NCI-H526 (cell line): ENCODE data around the gene FBXL7.

Experiments
- DNase-seq, 2 experiments: peaks; one replicate each; lab custom pipeline; 2025; lab: John Stamatoyannopoulos, UW

Gene FBXL7

GRCh38 chr5:15539951-15540350, 40.0 kb downstream of the FBXL7 start:
- DNase-seq = no peak

GRCh38 chr5:15544039-15544438, 44.1 kb downstream of the FBXL7 start:
- no peak for DNase-seq

DNA sequence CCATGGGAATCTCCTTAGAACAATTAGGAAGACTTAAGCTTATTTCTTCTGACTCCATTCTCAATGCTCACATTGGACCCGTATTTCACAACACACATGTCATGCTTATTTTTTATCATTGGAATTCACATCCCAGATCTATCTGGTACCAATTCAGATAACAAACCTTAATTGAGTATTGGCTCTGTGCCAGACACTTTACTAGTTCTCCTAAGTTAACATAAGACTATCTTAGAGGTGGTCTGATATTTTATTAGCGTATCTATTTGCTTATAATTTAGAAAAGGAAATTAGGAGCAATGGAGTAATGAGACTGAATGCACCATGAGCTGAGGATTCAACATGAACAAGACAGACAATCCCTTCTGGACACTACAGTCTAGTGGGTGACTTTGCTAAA, 45.1 kb downstream of the FBXL7 start:
- DNase-seq = no peak

DNA sequence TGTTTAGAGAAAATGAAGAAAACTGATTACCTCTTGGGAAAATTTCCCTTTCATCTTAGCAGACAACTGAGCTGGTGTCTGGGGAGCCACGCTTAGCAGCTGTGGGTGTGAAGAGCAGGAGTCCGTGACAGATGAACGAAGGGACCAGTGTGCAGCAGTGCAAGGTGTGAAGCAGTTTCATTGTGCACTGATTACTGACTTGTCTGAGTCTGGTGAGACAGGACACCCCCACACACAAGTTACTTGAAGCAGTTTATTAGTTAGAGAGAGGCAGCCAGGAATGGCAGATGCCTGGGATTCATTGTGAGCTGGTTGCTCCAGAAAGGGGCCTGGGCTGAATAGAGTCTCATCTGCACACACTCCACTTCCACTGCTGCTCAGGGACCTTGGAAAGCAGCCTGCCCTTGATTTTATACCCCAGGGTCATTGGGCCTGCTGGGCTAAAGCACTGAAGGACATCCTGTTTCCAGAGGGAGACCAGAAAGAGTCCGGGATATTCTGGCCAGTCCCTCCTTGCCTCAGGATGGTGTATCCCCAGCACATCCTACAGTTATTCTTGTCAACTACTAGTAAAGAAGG, 47.4 kb downstream of the FBXL7 start:
- no peak for DNase-seq

DNA sequence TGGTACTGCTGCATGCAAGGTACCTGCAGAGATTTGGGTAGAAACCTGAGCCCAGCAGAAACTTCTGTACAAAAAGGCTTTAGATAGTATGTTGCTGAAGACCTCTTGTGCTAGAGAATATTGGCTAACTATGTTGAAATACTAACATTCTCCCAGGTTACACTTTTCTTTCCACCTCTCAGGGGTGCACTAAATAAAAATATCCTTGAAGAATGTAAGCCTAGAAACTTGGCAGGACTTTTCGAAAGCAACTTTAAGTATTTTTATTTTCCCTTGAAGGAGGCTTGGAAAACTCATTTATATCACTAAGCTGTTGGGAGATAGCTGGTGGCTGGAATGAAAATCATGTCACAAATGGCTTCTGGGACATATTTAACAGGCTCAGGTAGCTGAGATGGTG, 50.0 kb downstream of the FBXL7 start:
- DNase-seq = no peak

DNA sequence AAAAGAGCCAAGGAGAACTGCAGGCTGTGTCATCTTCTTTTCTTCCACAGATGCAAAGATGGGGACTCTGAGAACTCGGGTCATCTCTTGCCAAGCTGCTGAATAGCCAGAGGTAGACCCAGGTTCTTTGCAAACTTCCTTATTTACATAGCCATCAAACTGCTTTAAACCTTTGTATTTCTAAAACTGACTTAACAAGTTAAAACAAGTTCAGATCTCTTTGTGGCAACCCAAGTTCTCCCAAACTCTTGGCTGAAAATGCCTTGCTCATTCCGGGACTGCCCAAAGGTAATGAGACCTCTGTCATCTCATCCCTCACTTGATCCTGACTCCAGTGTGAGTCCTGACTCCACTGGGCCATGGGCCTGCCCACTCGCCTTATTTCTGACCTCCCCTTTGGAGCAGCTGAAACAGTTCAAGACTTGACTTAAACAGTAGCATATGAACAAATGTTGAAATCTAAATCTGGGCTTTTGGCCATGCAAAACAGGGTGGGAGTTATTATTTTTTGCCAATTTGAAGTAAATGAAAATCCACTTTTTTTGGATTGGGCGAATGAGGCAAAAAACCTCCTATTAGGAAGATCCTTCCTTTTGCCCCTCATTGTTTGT, 50.6 kb downstream of the FBXL7 start:
- no peak for DNase-seq

GRCh38 chr5:15551113-15551504, 51.1 kb downstream of the FBXL7 start:
- DNase-seq = no peak

DNA sequence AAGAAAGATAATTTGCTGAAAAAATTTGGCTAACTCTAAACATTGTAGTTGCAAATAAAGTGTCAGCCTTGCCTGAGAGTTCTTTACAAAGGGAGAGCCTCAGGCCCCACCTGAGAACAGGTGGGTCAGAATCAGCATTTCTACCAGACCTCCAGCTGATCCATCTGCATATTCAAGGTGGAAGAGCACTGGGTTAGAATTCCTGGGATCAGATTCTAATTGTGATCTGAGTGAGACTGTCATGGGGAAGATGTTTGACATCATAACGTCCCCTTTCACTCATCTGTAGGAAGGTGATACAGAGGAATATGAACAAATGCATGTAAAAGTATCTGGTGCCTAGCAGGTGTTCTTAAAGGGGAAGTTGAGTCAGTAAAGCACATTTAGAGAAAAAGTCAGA, 54.6 kb downstream of the FBXL7 start:
- DNase-seq = no peak

GRCh38 chr5:15555176-15555575, 55.2 kb downstream of the FBXL7 start:
- no peak for DNase-seq

DNA sequence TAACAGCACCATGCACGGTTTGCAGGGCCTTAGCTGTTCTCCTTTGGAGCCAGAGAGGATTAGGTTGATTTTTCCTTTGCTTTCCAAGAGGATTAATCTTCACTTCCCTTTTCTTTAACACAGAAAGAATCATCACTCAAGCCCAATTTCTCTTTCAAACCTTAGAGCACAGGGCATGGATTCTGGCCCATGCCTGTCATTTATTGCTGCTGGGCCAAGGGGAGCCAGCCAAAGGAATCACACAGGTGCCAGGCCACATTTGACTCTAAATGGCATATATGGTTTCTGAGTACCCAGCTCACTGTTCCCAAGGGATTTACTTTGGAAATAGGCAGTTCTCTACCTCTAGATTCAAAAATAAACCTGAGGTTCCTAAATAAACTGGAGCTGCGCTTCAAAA, 58.3 kb downstream of the FBXL7 start:
- no peak for DNase-seq

DNA sequence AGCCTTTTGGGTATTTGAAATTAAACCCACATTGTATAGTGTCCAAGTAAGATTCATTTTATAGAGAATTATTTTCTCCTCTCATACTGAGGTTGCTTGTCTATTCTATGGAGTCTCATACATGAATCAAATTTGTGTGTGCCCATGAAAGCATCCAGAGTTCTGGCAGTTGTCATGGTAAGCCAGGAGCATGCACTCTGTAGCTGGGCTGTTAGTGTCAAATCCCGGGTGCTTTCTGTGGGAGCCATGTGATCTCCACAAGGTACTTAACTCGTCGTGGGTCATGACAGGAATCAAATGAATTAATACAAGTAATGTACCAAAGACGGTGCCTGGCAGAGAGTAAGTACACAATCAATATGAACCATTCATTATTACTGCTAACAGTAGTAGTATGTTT, 58.7 kb downstream of the FBXL7 start:
- no peak for DNase-seq

DNA sequence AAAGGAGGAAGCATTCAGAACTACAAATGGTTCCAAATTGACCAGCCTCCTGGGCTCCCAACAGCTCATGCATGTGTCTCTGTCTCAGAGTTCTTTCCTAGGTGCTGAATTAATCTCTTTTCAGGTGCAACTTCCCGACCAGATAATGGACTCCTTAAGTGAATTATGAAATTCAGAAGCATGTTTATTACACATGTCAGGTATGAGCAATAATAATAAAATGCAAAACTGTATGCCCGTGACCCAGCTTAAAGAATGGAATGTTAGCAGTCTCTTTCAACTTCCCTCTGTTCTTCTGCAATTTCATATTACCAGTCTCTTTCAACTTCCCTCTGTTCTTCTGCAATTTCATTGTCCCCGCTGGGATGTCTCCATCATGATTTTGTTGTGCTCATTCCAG, 60.4 kb downstream of the FBXL7 start:
- no peak for DNase-seq

DNA sequence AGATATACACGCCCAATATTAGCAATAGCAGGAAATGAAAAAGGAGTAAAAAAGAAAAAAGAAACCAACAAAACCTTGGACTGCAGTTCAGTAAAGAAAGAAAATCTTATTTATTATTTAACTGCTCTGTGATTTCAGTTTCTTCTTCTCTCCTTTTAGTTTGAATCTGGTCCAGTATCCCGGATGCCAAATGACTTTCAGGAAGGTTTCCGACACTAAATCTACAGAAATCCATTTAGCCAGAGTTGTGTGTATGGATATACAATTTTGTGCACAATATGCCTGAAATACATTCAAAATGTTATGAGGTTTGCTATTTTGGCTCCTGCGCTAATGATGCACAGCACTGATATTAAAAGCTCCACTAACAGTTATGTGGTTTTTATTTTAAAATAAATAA, 64.5 kb downstream of the FBXL7 start:
- no peak for DNase-seq

- DNase-seq = no peak
Observed at GRCh38 chr5:15564957-15565356, 65.0 kb downstream of the FBXL7 start.

GRCh38 chr5:15566306-15566705, 66.3 kb downstream of the FBXL7 start:
- DNase-seq = no peak

GRCh38 chr5:15566789-15567188, 66.8 kb downstream of the FBXL7 start:
- DNase-seq = no peak

DNA sequence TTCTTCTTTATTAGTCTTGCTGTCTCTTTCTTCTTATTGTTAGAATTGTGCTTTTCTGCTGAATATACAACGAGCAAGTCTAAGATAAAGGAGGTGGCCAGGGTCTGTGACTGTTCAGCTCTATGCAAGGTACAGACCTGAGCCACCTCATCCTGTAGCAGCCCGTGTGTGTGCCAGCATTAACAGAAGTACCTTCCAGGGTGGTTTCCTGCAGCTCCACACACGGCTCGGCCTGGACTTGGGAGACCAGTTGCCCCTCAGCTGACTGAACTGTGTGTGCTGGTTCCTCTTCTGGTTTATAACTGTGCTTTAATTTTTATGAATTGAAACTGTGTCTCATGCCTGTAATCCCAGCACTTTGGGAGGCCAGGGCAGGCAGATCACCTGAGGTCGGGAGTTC, 70.5 kb downstream of the FBXL7 start:
- DNase-seq = no peak

DNA sequence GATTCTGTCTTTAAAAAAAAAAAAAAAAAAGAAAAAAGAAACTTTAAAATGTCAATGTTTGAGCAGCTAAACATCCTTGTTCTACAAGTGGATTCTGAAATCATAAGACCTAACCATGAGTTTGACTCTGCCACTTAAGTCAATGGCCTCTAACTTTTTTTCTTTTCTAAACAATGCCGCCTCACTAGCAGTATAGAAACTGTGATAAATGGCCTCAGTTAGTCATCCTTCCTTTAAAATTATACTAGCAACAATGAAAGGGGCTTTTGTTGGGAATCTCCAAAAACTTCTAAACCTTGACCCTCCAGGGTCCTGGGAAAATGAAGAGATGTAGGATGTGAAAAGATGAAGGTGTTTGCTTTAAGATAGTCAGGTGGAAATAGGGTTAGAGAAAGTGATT, 71.1 kb downstream of the FBXL7 start:
- no peak for DNase-seq

- no peak for DNase-seq
Observed at GRCh38 chr5:15571618-15572017, 71.6 kb downstream of the FBXL7 start.

DNA sequence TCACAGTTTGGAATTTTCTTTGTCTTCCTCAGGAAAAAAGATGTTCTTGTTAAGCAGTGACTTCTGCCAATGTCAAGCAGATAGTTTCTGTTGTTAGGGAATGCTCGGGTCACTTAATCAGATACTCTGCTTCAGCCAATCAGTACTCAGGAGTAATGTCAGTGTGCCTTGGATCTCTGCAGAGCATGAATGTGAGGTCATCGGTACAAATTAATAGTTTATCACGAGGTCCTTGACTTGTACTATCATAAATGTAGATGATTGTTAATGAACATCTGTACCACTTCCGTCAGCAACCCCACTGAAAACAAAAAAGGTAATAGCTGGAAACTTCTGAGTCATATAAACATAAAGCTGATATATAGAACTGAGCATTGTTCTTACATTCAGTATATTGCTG, 73.6 kb downstream of the FBXL7 start:
- no peak for DNase-seq

DNA sequence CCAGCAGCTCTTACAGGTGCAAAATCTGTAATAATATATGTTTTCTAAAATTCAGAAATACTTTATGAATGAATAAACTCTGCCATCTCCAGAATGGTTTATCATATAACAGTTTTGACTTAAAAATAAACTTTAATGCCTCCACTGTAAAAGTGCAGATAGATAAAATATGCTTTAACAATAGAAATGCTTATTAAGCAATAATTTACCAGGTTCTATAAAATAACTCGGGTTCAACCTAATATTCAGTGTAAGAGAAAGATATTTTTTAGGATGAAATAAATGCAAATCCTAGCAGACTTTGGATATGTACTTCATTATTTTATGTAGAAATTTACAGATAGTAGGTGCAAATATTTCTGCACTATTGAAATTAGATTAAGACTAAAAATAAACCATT, 74.1 kb downstream of the FBXL7 start:
- no peak for DNase-seq

DNA sequence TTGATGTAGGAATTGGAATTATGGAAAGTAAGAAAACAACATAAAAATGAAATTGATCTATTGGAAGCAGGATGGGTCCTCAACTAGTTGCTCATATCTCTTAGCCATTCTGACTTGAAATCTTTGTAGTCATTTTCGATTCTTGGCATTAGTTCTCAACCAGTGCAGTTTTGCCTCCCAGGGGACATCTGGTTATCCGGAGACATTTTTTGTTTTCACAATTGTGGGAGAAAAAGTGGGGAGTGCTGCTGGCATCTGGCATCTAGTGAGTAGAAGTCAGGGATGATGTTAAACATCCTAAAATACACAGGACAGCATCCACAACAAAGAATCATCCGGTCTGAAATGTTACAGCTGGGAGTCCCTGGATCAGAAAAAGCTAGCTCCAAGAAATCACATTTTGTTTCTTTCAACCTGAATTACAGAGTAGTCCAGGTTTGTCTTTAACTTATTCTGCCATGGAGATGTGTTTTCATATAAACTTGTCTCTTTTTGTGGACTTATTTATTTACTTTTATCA, 74.9 kb downstream of the FBXL7 start:
- no peak for DNase-seq

DNA sequence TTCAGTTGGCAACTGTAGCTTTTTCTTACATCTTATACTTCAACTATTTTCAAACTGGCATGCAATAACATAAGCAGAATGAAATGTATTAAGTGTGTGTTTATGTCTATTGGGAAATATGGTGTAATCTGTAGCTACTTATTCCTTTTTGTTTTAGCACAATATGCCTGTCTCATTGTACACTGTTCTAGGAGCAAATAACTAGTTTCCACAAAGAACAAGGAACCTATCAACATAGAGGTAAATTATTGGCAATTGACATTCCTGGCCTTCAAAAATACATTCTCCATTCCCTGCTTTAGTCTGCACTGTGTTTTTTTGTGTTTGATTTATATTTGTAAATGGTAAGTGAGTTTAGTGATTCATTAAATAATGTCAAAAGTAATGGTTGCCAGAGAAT, 75.7 kb downstream of the FBXL7 start:
- no peak for DNase-seq

GRCh38 chr5:15577132-15577531, 77.2 kb downstream of the FBXL7 start:
- no peak for DNase-seq
